MCF 10A (cell line): ENCODE data around the gene POLA1. TPM values are rescaled to one million over a fixed set of nuclear protein-coding genes. Genes with fewer than 3 reads are reported as not detected.

Source experiments
- BruUV-seq: library from RNA; stranded (reverse); fragments of 400-500 nt; replicated peaks from 2 replicates; lab custom pipeline; 2021; lab: Mats Ljungman, UMichigan
- CTCF ChIA-PET: fragments of 300-600 bp; sonication (Branson Sonifier 250); formaldehyde crosslinking; extraction: SDS; loops from one replicate; lab custom pipeline; 2021; ENCODE audit warnings: antibody characterized with exemption, inconsistent platforms; lab: Yijun Ruan, JAX
- POLR2A ChIA-PET: fragments of 300-600, 350-650 bp; sonication (Branson Sonifier 250); formaldehyde crosslinking; extraction: SDS; loops from one replicate; lab custom pipeline; 2020; ENCODE audit warnings: antibody characterized with exemption, inconsistent platforms; lab: Yijun Ruan, JAX
- DNase-seq: peaks from one replicate; pipeline ENCODE4 v3.0.0-alpha.2; 2018; ENCODE audit not compliant: unreplicated experiment
- H3K27ac Mint-ChIP-seq: one replicate; pipeline ENCODE4 v1.8.0; 2022; ENCODE audit warnings: mild to moderate bottlenecking, low read depth, mixed read lengths; ENCODE audit not compliant: unreplicated experiment
- H3K27me3 Mint-ChIP-seq: one replicate; pipeline ENCODE4 v1.8.0; 2022; ENCODE audit warnings: mixed read lengths; ENCODE audit not compliant: insufficient read depth, unreplicated experiment
- H3K36me3 Mint-ChIP-seq: one replicate; pipeline ENCODE4 v1.8.0; 2022; ENCODE audit warnings: mild to moderate bottlenecking, moderate library complexity, mixed read lengths; ENCODE audit not compliant: insufficient read depth, unreplicated experiment
- H3K4me1 Mint-ChIP-seq: one replicate; pipeline ENCODE4 v1.8.0; 2022; ENCODE audit warnings: mixed read lengths; ENCODE audit not compliant: insufficient read depth, unreplicated experiment
- H3K4me3 Mint-ChIP-seq: one replicate; pipeline ENCODE4 v1.8.0; 2022; ENCODE audit warnings: mild to moderate bottlenecking, moderate library complexity, mixed read lengths; ENCODE audit not compliant: unreplicated experiment
- H3K9me3 Mint-ChIP-seq: one replicate; pipeline ENCODE4 v1.8.0; 2022; ENCODE audit warnings: mixed read lengths; ENCODE audit not compliant: unreplicated experiment
- CTCF ChIP-seq: fragments of 200-600 bp; IDR thresholded peaks from one replicate; pipeline ENCODE4 v1.8.0; 2022; ENCODE audit warnings: antibody characterized with exemption, mild to moderate bottlenecking; ENCODE audit not compliant: unreplicated experiment
- intact Hi-C: fragments of 100-400 bp; cut with micrococcal nuclease; formaldehyde crosslinking; loops from 2 replicates; pipeline ENCODE4 v1.14.1; 2022
- total RNA-seq: library from RNA; stranded (reverse); gene quantifications from 2 replicates; pipeline ENCODE4 v1.2.3, GENCODE V29; 2022

POLA1 gene
- total RNA-seq, 1 experiment from 2014 or later: 9.8 TPM

GRCh38 chrX:24870143-24870542, 176.4 kb downstream of the POLA1 start:
- no TSS peak for BruUV-seq
- H3K4me3 Mint-ChIP-seq: no peak overlapping the region
- no peaks in the 10 kb centered on the region for H3K9me3 Mint-ChIP-seq
- CTCF ChIA-PET: interaction anchor here (0.6 kb wide), 1 partner anchor 33 kb away, joined by 3 read pairs; no protein-coding TSS in a partner anchor
- no peak for DNase-seq
- no peaks in the 10 kb centered on the region for H3K4me1 Mint-ChIP-seq
- no peaks in the 10 kb centered on the region for H3K36me3 Mint-ChIP-seq
- TF ChIP-seq CTCF: no peak
- H3K27ac Mint-ChIP-seq: no peak overlapping the region
- intact Hi-C loops: no loop called here
- POLR2A ChIA-PET: no interaction called here
- H3K27me3 Mint-ChIP-seq: peaks cover 31% of the 10 kb centered on the region

- BruUV-seq: no TSS peak
- no peak for DNase-seq
- intact Hi-C loops: no loop called here
- Mint-ChIP-seq H3K4me1 (no peaks in the 10 kb centered on the region), H3K9me3 (no peaks in the 10 kb centered on the region), H3K4me3 (no peak overlapping the region), H3K27ac (no peak overlapping the region), H3K36me3 (no peaks in the 10 kb centered on the region), H3K27me3 (peaks cover 51% of the 10 kb centered on the region)
- ChIA-PET POLR2A (no interaction called here), CTCF (no interaction called here)
- TF ChIP-seq CTCF: no peak
Observed at GRCh38 chrX:24874604-24875247, 181.0 kb downstream of the POLA1 start.

- H3K27ac Mint-ChIP-seq: no peak overlapping the region
- DNase-seq: no peak
- H3K27me3 Mint-ChIP-seq: peaks cover 48% of the 10 kb centered on the region
- no peaks in the 10 kb centered on the region for H3K4me1 Mint-ChIP-seq
- intact Hi-C loops: no loop called here
- POLR2A ChIA-PET: no interaction called here
- no peak overlapping the region for H3K4me3 Mint-ChIP-seq
- peaks cover 7% of the 10 kb centered on the region for H3K36me3 Mint-ChIP-seq
- no peaks in the 10 kb centered on the region for H3K9me3 Mint-ChIP-seq
- BruUV-seq: no TSS peak
- CTCF ChIA-PET: interaction anchor here (0.6 kb wide), 2 partner anchors 618 to 1264 kb away, joined by 4 read pairs; no protein-coding TSS in a partner anchor
- TF ChIP-seq CTCF: no peak
Observed at GRCh38 chrX:24876530-24877287, 183.0 kb downstream of the POLA1 start.

GRCh38 chrX:24877288-24877664, 183.6 kb downstream of the POLA1 start:
- H3K4me1 Mint-ChIP-seq: no peaks in the 10 kb centered on the region
- peaks cover 52% of the 10 kb centered on the region for H3K27me3 Mint-ChIP-seq
- no peak overlapping the region for H3K27ac Mint-ChIP-seq
- BruUV-seq: no TSS peak
- peaks cover 7% of the 10 kb centered on the region for H3K36me3 Mint-ChIP-seq
- H3K9me3 Mint-ChIP-seq: no peaks in the 10 kb centered on the region
- intact Hi-C loops: no loop called here
- ChIA-PET POLR2A (no interaction called here), CTCF (interaction anchor here (0.6 kb wide), 1 partner anchor 619 kb away, joined by 4 read pairs; no protein-coding TSS in a partner anchor)
- DNase-seq: no peak
- H3K4me3 Mint-ChIP-seq: no peak overlapping the region
- no peak for TF ChIP-seq CTCF
